Nephron (organoid): ENCODE measurements around the gene YPEL3.

Source experiments
- H3K27ac Mint-ChIP-seq, 3 experiments: 2 replicates each; pipeline ENCODE4 v1.8.0; 2020; ENCODE audit warnings: mixed read lengths in 3 of 3, mild to moderate bottlenecking in 2 of 3, moderate library complexity in 1 of 3
- H3K27me3 Mint-ChIP-seq: 2 replicates; pipeline ENCODE4 v1.8.0; 2021; ENCODE audit warnings: low read depth, mild to moderate bottlenecking, moderate library complexity, mixed read lengths
- H3K36me3 Mint-ChIP-seq: 2 replicates; pipeline ENCODE4 v1.8.0; 2020; ENCODE audit warnings: low read depth, mixed read lengths
- H3K4me1 Mint-ChIP-seq: 2 replicates; pipeline ENCODE4 v1.8.0; 2020; ENCODE audit warnings: mixed read lengths
- H3K4me3 Mint-ChIP-seq, 3 experiments: 2 replicates each; pipeline ENCODE4 v1.8.0; 2020; ENCODE audit warnings: mild to moderate bottlenecking in 3 of 3, mixed read lengths in 3 of 3, moderate library complexity in 2 of 3
- H3K9me3 Mint-ChIP-seq: 2 replicates; pipeline ENCODE4 v1.8.0; 2020; ENCODE audit warnings: mixed read lengths
- TF ChIP-seq, protein P1 (sequence below), 3 experiments: fragments of 200-600 bp; sonication (generic); IDR thresholded peaks; one replicate each; pipeline ENCODE4 v1.5.0; 2021; ENCODE audit warnings: antibody characterized with exemption in 3 of 3; ENCODE audit not compliant: unreplicated experiment in 3 of 3

The YPEL3 gene

GRCh38 chr16:30142672-30143346 lies 46.8 kb upstream of the YPEL3 start:
- Mint-ChIP-seq H3K27me3 (peaks cover 8% of the 10 kb centered on the region), H3K4me1 (no peaks in the 10 kb centered on the region), H3K36me3 (no peaks in the 10 kb centered on the region), H3K4me3 (no peak overlapping the region), H3K9me3 (peaks cover 4% of the 10 kb centered on the region), H3K27ac (no peak overlapping the region)
- TF ChIP-seq, protein P1, sequence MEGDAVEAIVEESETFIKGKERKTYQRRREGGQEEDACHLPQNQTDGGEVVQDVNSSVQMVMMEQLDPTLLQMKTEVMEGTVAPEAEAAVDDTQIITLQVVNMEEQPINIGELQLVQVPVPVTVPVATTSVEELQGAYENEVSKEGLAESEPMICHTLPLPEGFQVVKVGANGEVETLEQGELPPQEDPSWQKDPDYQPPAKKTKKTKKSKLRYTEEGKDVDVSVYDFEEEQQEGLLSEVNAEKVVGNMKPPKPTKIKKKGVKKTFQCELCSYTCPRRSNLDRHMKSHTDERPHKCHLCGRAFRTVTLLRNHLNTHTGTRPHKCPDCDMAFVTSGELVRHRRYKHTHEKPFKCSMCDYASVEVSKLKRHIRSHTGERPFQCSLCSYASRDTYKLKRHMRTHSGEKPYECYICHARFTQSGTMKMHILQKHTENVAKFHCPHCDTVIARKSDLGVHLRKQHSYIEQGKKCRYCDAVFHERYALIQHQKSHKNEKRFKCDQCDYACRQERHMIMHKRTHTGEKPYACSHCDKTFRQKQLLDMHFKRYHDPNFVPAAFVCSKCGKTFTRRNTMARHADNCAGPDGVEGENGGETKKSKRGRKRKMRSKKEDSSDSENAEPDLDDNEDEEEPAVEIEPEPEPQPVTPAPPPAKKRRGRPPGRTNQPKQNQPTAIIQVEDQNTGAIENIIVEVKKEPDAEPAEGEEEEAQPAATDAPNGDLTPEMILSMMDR (IDR thresholded peaks at IDR 0.05; ENCODE audit: unreplicated experiment in 3 of 3) = no peak

- Mint-ChIP-seq H3K27me3 (peaks cover 8% of the 10 kb centered on the region), H3K4me1 (peaks cover 5% of the 10 kb centered on the region), H3K27ac (no peak overlapping the region), H3K4me3 (no peak overlapping the region), H3K9me3 (peaks cover 4% of the 10 kb centered on the region), H3K36me3 (no peaks in the 10 kb centered on the region)
- TF ChIP-seq, protein P1 (IDR thresholded peaks at IDR 0.05; ENCODE audit: unreplicated experiment in 3 of 3) = no peak
Measured at GRCh38 chr16:30141750-30142149, 45.7 kb upstream of the YPEL3 start.

DNA sequence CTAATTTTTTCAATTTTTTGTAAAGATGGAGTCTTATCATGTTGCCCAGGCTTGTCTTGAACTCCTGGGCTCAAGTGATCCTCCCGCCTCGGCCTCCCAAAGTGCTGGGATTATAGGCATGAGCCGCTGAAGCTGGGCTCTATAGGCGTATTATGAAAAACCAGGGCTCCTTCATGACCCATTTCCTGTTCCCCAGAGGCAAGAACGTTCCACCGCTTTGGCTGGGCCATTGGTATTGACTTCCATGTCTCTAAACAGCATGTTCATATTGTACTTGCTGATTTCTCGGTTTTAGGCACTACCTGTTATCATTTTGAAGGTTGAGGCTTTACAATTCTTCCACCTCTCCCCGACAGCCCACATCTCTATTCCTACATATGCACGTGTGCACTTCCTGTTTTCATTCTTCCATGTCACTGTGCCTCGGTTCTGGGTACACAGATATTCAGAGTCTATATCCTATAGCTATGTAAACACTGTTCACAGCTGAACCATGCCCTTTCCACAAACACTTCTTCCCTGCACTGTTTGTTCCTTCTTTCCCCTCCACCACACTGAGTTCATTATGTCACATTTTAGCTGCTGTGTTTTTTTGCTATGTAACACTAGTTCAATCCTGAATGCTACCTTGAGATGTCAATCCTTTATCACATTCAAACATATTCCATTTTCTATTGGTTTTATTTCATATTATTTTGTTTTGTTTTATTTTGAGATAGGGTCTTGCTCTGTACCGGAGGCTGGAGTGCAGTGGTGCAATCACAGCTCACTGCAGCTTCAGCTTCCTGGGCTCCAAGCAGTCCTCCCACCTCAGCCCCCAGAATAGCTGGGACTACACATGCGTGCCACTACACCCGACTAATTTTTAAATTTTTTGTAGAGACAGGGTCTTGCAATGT lies 43.8 kb upstream of the YPEL3 start:
- Mint-ChIP-seq H3K27me3 (peaks cover 8% of the 10 kb centered on the region), H3K36me3 (no peaks in the 10 kb centered on the region), H3K27ac (no peak overlapping the region), H3K9me3 (no peaks in the 10 kb centered on the region), H3K4me1 (peaks cover 5% of the 10 kb centered on the region), H3K4me3 (no peak overlapping the region)
- TF ChIP-seq, protein P1 (IDR thresholded peaks at IDR 0.05; ENCODE audit: unreplicated experiment in 3 of 3) = no peak

DNA sequence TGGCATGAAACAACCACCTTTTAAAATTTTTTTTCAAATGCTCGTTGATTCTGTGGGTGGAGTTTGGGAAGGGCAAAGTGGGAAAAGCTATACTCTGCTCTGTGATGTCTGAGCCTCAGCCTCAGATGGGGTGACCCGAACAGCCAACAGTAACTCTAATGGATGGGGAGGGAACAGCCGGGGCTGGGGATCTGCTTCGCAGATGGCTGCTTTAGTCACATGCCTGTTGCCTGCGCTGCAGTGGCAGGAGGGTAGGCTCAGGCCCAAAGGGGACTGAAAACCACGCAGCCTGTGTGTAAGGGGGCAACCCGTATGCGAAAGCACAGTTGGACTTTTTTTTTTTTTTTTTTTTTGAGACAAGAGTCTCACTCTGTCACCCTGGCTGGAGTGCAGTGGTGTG lies 41.9 kb upstream of the YPEL3 start:
- no peak overlapping the region for H3K27ac Mint-ChIP-seq
- TF ChIP-seq, protein P1 (IDR thresholded peaks at IDR 0.05; ENCODE audit: unreplicated experiment in 3 of 3) = no peak
- no peaks in the 10 kb centered on the region for H3K9me3 Mint-ChIP-seq
- no peak overlapping the region for H3K4me3 Mint-ChIP-seq
- peaks cover 4% of the 10 kb centered on the region for H3K27me3 Mint-ChIP-seq
- peaks cover 5% of the 10 kb centered on the region for H3K4me1 Mint-ChIP-seq
- no peaks in the 10 kb centered on the region for H3K36me3 Mint-ChIP-seq

DNA sequence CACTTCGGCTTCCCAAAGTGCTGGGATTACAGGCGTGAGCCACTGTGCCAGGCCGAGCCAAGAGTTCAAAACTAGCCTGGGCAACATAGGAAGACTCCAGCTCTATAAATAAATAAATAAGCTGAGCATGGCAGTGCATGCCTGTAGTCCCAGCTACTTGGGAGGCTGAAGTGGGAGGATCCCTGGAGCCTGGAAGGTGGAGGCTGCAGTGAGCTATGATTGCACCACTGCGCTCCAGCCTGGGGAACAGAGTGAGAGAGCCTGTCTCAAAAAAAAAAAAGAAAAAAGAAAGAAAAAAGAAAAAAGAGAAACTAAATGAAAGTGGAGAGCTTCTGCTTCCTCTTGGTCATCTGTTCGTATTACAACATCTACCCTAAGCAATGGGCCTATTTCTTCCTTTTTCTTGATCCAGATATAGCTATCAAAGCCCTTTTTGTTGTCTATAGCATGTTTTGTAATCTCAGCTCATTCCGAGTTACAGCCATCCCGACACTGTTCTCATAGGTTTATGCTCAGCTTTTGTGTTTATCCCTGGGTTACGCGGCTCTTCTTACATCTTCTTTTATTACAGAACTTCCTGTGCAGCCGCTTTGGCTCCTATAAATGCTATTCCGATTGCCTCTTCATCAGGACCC lies 41.1 kb upstream of the YPEL3 start:
- TF ChIP-seq, protein P1 (IDR thresholded peaks at IDR 0.05; ENCODE audit: unreplicated experiment in 3 of 3) = no peak
- H3K27ac Mint-ChIP-seq = peak overlapping the region in 1 of 3 experiments; percentile 21

More for the DNA sequence above, 41.1 kb upstream of the YPEL3 start:
- Mint-ChIP-seq H3K4me3 (no peak overlapping the region), H3K9me3 (no peaks in the 10 kb centered on the region), H3K36me3 (no peaks in the 10 kb centered on the region), H3K4me1 (peaks cover 9% of the 10 kb centered on the region), H3K27me3 (no peaks in the 10 kb centered on the region)
